RCC 7860 (cell line): ENCODE measurements around the gene FKBP2.
"Not testable (repeated sequence)": the region's sequence is repeated elsewhere in the genome, so short reads cannot be mapped to it uniquely, and the experiment has no call there.

Experiments used
- DNase-seq: peaks from one replicate; pipeline ENCODE4 v3.0.0-alpha.2; 2015; ENCODE audit warnings: low spot score
- FAIRE-seq: peaks from 2 replicates; lab custom pipeline; 2012; peaks lifted over from hg19 to GRCh38; lab: Jason Lieb, UNC

Gene FKBP2

DNA sequence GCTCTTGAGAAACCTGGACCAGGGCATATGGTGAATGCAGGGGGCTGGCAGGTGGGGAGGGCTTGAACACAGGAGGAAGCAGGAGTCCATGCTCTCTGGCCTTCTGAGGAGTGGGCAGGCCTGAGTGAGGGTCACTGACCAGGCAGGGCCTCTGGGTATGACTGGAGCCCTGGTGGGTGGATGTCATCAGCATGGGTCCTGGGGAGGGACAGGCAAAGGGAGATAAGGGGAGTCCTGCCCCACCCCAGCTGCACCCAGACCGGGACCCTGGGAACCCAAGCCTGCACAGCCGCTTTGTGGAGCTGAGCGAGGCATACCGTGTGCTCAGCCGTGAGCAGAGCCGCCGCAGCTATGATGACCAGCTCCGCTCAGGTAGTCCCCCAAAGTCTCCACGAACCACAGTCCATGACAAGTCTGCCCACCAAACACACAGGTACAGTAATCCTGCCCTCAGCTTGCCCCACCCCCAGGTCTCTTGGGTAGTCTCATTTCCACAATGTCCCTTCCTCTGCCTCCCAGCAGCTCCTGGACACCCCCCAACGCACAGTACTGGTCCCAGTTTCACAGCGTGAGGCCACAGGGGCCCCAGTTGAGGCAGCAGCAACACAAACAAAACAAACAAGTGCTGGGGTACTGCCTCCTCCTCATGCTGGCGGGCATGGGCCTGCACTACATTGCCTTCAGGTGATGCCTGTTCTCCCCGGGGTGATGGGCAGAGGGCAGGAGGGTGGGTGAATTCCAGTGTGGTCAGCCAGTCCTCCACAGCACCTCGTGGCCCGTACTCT, 8.5 kb upstream of the FKBP2 start:
- FAIRE-seq = no peak
- no peak for DNase-seq

- no peak for DNase-seq
- no peak for FAIRE-seq
These were observed 8.0 kb upstream of the FKBP2 start for GRCh38 chr11:64232967-64233315.

- DNase-seq = no peak
These were observed 6.8 kb upstream of the FKBP2 start, which contains the start of gene VEGFB for GRCh38 chr11:64233913-64234586. TSS of gene VEGFB (plus strand) at chr11:64234584. CDS start at chr11:64234834, 250 bp downstream.

GRCh38 chr11:64234647-64235379, 6.1 kb upstream of the FKBP2 start:
- FAIRE-seq (no peak), DNase-seq (no peak)

More at GRCh38 chr11:64233913-64234586, 6.8 kb upstream of the FKBP2 start, which contains the start of gene VEGFB:
- FAIRE-seq = no peak

DNA sequence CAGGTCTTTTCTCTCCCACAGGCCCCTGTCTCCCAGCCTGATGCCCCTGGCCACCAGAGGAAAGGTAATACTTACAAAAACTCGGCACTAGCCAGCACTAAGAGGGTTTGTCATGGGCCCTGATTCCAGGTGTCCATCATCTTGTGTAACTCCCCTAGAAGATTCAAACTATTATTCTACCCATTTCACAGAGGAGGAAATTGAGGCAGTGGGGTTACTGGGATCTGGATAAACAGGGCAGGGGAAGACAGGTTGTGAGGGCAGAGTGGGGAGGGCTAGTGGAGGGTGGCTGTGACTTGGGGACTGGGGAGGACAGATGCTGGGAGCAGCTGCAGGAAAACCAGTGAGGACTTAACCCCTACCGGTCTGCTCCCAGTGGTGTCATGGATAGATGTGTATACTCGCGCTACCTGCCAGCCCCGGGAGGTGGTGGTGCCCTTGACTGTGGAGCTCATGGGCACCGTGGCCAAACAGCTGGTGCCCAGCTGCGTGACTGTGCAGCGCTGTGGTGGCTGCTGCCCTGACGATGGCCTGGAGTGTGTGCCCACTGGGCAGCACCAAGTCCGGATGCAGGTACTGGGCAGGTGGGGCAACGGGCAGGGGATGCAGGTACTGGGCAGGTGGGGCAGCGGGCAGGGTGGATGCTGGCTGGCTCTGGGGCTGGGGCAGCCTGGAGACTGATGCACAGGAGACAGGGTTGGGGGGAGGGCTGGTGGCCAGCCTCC, 5.3 kb upstream of the FKBP2 start:
- DNase-seq (no peak), FAIRE-seq (no peak)

DNA sequence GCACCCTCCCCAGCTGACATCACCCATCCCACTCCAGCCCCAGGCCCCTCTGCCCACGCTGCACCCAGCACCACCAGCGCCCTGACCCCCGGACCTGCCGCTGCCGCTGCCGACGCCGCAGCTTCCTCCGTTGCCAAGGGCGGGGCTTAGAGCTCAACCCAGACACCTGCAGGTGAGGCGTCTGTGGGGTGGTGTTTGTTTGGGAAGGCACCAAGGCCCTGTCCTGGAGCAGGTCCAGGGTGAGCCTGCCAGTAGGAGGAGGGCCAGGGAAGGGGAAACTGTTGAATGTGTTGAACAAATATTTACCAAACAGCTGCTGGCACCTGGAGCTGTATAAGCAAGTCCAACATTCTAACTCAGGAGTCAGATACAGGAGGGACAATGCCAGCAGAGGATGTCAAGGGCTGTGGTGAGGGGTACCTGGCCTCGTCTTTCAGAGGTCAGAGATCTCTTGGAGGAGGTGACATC, 3.4 kb upstream of the FKBP2 start:
- DNase-seq = no peak
- no peak for FAIRE-seq

DNA sequence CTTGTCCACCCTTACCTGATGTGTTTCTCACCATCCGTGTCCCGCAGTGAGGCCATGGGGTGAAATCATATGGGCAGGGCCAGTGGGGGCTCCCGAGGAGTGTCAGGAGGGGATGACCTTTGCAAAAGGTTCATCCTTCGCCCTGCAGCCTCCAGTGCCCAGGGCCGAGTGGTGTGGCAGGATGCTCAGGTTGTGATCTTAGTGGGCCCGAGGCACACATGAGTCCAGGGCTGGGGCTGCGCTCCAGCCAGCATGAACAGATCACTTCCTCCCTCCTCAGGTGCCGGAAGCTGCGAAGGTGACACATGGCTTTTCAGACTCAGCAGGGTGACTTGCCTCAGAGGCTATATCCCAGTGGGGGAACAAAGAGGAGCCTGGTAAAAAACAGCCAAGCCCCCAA, 2.8 kb upstream of the FKBP2 start:
- no peak for FAIRE-seq

GRCh38 chr11:64238999-64239398, 1.9 kb upstream of the FKBP2 start:
- FAIRE-seq (no peak), DNase-seq (no peak)

More for the DNA sequence above, 2.8 kb upstream of the FKBP2 start:
- DNase-seq = no peak

GRCh38 chr11:64239662-64240434, 1.0 kb upstream of the FKBP2 start:
- FAIRE-seq = no peak
- no peak for DNase-seq

DNA sequence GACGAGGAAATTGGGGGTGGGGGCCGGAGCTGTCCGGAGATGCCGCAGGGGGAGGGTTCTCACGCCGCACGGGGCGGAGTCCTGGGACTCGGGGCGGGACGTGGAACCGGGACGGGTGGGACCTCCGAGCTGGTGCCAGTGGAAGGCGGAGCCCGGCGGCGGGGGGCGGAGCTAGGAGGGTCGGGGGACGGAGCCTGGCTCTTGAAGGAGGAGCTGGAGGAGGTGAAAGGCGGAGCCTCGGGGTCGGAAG, 271 bp downstream of the FKBP2 start:
- FAIRE-seq (no peak), DNase-seq (no peak)

- DNase-seq (peak; percentile 95), FAIRE-seq (peak; percentile 72)
These were observed 838 bp downstream of the FKBP2 start for GRCh38 chr11:64241491-64242374.

- no peak for DNase-seq
- FAIRE-seq = no peak
These were observed 2.5 kb downstream of the FKBP2 start for GRCh38 chr11:64243236-64243854.

DNA sequence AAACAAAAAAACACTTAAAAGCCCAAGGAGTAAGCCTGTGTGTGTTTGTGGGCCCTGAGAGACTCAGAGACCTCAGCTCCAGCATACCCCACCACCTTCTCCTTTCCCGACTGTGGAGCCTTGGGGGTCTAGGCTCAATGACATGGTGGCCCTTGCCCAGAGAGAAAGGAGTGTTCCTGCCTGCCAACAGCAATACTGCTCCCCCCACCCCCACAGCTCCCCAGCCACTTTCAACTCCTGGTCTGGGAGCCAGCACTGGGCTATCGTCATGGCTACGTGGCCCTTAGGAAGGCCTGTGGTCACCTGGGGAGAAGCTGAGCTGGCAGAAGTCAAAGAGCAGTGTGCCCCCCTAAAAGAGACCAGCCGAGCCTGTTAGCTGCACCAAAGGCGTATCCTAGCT, 3.2 kb downstream of the FKBP2 start:
- DNase-seq = no peak
- FAIRE-seq = no peak

DNA sequence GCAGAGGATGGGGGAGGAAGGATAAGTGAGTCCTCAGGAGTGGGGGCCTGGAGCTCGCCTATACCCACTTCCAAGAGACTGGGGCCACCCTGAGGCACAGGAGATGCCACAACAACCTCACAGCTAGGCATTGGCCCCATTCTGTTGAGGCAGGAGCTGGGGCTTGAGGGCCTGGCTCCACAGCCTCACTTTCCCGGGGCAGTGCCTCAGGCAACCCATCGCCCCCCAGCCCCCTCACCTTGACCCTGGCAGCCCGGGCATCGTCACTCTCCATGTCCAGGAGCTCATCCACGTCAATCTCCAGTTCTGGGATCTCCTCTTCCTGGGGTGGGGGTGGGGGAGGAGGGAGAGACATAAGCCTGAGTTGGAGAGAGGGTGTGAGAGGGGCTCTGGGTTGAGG, 4.1 kb downstream of the FKBP2 start:
- DNase-seq = no peak
- FAIRE-seq = no peak

DNA sequence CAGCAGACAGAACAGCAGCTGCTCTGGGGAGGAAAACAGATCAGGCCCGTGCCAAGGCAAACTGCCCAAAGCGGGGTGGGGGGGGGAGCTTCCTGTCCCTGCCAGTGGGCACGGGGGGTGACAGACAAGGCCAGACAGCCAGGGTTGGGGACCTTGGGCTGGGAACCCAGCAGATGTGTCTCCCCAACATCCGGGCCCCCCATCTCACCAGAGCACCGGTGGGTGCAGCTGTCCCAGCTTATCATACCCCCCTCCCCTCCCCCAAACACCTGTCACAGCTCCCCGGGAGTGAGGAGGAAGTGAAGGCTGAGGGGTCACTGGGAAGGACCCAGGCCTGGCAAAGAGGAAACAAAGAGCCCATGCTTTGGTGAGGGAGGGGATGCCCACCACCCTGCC, 4.5 kb downstream of the FKBP2 start:
- FAIRE-seq (no peak), DNase-seq (no peak)

DNA sequence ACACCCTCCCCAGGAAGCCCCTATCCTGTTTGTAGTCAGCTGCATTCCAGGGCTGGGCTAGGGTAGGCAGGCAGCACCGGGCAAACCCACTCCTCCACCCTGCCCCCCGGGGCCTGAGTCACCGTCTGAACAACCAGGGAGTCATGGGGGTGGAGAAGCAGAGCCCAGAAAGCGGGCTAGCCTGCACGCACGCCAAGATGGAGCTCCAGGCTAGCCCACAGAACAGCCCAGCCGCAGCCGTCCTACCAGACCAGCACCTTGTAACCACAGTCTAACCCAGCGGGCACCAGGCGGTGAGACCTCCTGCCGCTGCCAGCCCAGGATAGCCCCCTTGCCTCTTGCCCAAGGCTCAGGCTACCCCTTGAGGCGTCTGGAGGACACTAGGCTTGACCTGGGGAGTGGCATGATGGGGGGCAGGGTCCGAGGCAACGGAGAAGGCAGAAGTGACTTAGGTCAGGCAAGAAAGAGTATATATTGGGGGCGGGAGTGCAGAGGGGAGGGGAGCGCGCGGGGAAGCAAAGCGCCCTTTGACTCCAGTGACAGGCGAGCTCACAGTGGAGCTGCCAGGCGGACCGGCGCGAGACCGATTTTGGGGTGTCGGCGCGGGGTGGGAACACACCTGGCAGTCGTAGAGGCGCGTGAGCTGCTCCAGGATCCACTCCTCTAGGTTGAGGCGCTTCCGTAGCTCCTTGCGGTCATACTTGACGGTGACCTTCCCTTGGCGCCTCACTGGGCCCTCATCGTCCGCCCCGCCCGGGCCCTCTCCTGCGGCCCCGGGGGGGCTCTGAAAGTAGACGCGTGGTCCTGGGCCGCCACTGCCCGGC, 5.1 kb downstream of the FKBP2 start:
- FAIRE-seq (no peak), DNase-seq (peak; percentile 89)

DNA sequence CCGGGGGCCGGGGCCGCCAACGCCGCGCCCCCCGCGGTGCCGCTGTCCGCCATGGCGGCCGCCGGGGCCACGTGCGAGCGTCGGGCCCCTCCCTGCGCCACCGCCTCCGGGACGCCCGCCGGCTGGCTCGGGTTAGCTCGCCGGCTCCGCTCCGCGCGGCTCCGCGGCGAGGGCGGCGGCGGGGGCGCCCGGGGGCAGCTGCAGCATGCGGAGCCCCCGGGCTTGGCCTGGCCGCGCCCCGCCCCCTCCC, 5.7 kb downstream of the FKBP2 start:
- DNase-seq, FAIRE-seq: not testable (repeated sequence)
